H1 (cell line): ENCODE results near the gene C15orf62. TPM values are rescaled to one million over a fixed set of nuclear protein-coding genes. Genes with fewer than 3 reads are reported as not detected.

Experiments
- CTCF ChIA-PET: fragments of 300-600 bp; sonication (Branson Sonifier 250); formaldehyde crosslinking; loops from one replicate; lab custom pipeline; 2021; ENCODE audit not compliant: partially characterized antibody; lab: Charles Lee
- POLR2A ChIA-PET: fragments of 300-600 bp; sonication (Branson Sonifier 250); formaldehyde crosslinking; loops from one replicate; lab custom pipeline; 2021; ENCODE audit warnings: inconsistent platforms; ENCODE audit not compliant: partially characterized antibody; lab: Charles Lee
- DNase-seq, 2 experiments: peaks; one replicate each; pipeline versions ENCODE4 v3.0.0 to v3.0.0-alpha.2; 2010 to 2022; ENCODE audit warnings: low spot score in 2 of 2, low read depth in 1 of 2, mixed read lengths in 1 of 2
- FAIRE-seq: peaks from 2 replicates; lab custom pipeline; 2011; peaks lifted over from hg19 to GRCh38; lab: Jason Lieb, UNC
- H2AFZ ChIP-seq: 2 replicates; pipeline ENCODE4 v1.8.1; 2012; ENCODE audit warnings: low read length, inconsistent platforms
- H2AK5ac ChIP-seq: 2 replicates; pipeline ENCODE4 v1.6.1; 2013; ENCODE audit warnings: low read depth, low read length
- H2BK120ac ChIP-seq: replicated peaks from 2 replicates; pipeline ENCODE3; 2013; ENCODE audit warnings: low read depth, low read length, inconsistent platforms
- H2BK12ac ChIP-seq: 2 replicates; pipeline ENCODE4 v1.6.1; 2013; ENCODE audit warnings: low read depth, low read length
- H2BK15ac ChIP-seq: 2 replicates; pipeline ENCODE4 v1.6.1; 2013; ENCODE audit warnings: low read length
- H2BK20ac ChIP-seq: 2 replicates; pipeline ENCODE4 v1.6.1; 2013; ENCODE audit warnings: low read length
- H2BK5ac ChIP-seq: 2 replicates; pipeline ENCODE4 v1.6.1; 2013; ENCODE audit warnings: low read depth, low read length
- H3K14ac ChIP-seq: 2 replicates; pipeline ENCODE4 v1.6.1; 2013; ENCODE audit warnings: inconsistent platforms; ENCODE audit not compliant: insufficient read length
- H3K18ac ChIP-seq: 2 replicates; pipeline ENCODE4 v1.6.1; 2013; ENCODE audit warnings: low read length; ENCODE audit errors: extremely low read depth
- H3K23ac ChIP-seq: 2 replicates; pipeline ENCODE4 v1.6.1; 2013; ENCODE audit warnings: inconsistent platforms; ENCODE audit not compliant: insufficient read length
- H3K23me2 ChIP-seq: 2 replicates; pipeline ENCODE4 v1.6.1; 2013; ENCODE audit warnings: low read depth, low read length
- H3K27ac ChIP-seq: 2 replicates; pipeline ENCODE4 v1.6.1; 2011; ENCODE audit warnings: low read depth, low read length, inconsistent platforms
- H3K27me3 ChIP-seq, 4 experiments: replicated peaks in 1 of 4; 1 replicate in 1 of 4; 2 replicates in 3 of 4; pipeline versions ENCODE4 v1.6.1 to v1.8.1; 2011 to 2013; ENCODE audit warnings: low read length in 3 of 4, mild to moderate bottlenecking in 3 of 4, inconsistent platforms in 2 of 4, mixed read lengths in 2 of 4, moderate library complexity in 1 of 4; ENCODE audit not compliant: control insufficient read depth in 3 of 4, insufficient read depth in 3 of 4; ENCODE audit errors: extremely low read depth in 1 of 4
- H3K36me3 ChIP-seq, 4 experiments: 2 replicates each; pipeline versions ENCODE4 v1.6.1 to v1.8.1; 2011 to 2013; ENCODE audit warnings: mild to moderate bottlenecking in 4 of 4, low read length in 3 of 4, moderate library complexity in 2 of 4, control low read depth in 1 of 4, inconsistent platforms in 1 of 4; ENCODE audit not compliant: insufficient read depth in 4 of 4, control insufficient read depth in 2 of 4
- H3K4ac ChIP-seq: replicated peaks from 2 replicates; pipeline ENCODE3; 2013; ENCODE audit warnings: low read length, low read depth, mixed read lengths, inconsistent platforms; ENCODE audit not compliant: insufficient read length
- H3K4me1 ChIP-seq, 4 experiments: replicated peaks in 1 of 4; 1 replicate in 1 of 4; 2 replicates in 3 of 4; pipeline versions ENCODE4 v1.6.1 to v1.8.1; 2011 to 2013; ENCODE audit warnings: low read length in 3 of 4, inconsistent platforms in 2 of 4, mixed read lengths in 1 of 4; ENCODE audit not compliant: insufficient read depth in 4 of 4, control insufficient read depth in 3 of 4
- H3K4me2 ChIP-seq, 2 experiments: 2 replicates each; pipeline versions ENCODE4 v1.6.1 to v1.8.1; 2011 to 2013; ENCODE audit warnings: low read depth in 2 of 2, low read length in 2 of 2, control low read depth in 1 of 2, inconsistent platforms in 1 of 2, mild to moderate bottlenecking in 1 of 2; ENCODE audit not compliant: insufficient read depth in 1 of 2
- H3K4me3 ChIP-seq, 4 experiments: fragments of 200-600, 300-600 bp in 1 of 4; sonication (generic), shearing (Covaris generic), sonication (Bioruptor Twin) in 1 of 4; 2 replicates each; pipeline versions ENCODE4 v1.5.1 to v1.8.1; 2011 to 2016; ENCODE audit warnings: low read length in 4 of 4, low read depth in 3 of 4, control low read depth in 2 of 4, inconsistent platforms in 2 of 4, mild to moderate bottlenecking in 2 of 4, mixed read lengths in 1 of 4, moderate library complexity in 1 of 4; ENCODE audit not compliant: insufficient read depth in 2 of 4; ENCODE audit errors: extremely low read depth in 1 of 4
- H3K56ac ChIP-seq: replicated peaks from 2 replicates; pipeline ENCODE3; 2013; ENCODE audit warnings: low read depth, mild to moderate bottlenecking, mixed read lengths, low read length, inconsistent platforms; ENCODE audit not compliant: insufficient read length
- H3K79me1 ChIP-seq: 2 replicates; pipeline ENCODE4 v1.6.1; 2013; ENCODE audit warnings: low read depth, low read length, control low read depth
- H3K79me2 ChIP-seq, 2 experiments: 2 replicates each; pipeline versions ENCODE4 v1.6.1 to v1.8.1; 2012 to 2013; ENCODE audit warnings: low read length in 2 of 2, mild to moderate bottlenecking in 2 of 2, inconsistent platforms in 1 of 2; ENCODE audit not compliant: insufficient read depth in 2 of 2, control insufficient read depth in 1 of 2
- H3K9ac ChIP-seq, 4 experiments: replicated peaks in 1 of 4; 1 replicate in 1 of 4; 2 replicates in 3 of 4; pipeline versions ENCODE4 v1.6.1 to v1.8.1; 2011 to 2013; ENCODE audit warnings: low read depth in 3 of 4, low read length in 3 of 4, control low read depth in 2 of 4, mild to moderate bottlenecking in 2 of 4, moderate library complexity in 2 of 4, inconsistent platforms in 1 of 4; ENCODE audit errors: extremely low read depth in 1 of 4
- H3K9me3 ChIP-seq, 2 experiments: 2 replicates each; pipeline versions ENCODE4 v1.6.1 to v1.8.1; 2012 to 2013; ENCODE audit warnings: mild to moderate bottlenecking in 2 of 2, moderate library complexity in 2 of 2, control low read depth in 1 of 2, inconsistent platforms in 1 of 2, low read depth in 1 of 2, low read length in 1 of 2, mixed read lengths in 1 of 2; ENCODE audit not compliant: insufficient read depth in 2 of 2
- H4K20me1 ChIP-seq, 2 experiments: replicated peaks in 1 of 2; 2 replicates each; pipeline versions ENCODE3 to v1.8.1; 2011 to 2013; ENCODE audit warnings: inconsistent platforms in 2 of 2, low read length in 2 of 2, mild to moderate bottlenecking in 1 of 2; ENCODE audit not compliant: insufficient read depth in 2 of 2, control insufficient read depth in 1 of 2
- H4K5ac ChIP-seq: 2 replicates; pipeline ENCODE4 v1.6.1; 2013; ENCODE audit warnings: low read length, low read depth, mixed read lengths, inconsistent platforms; ENCODE audit not compliant: insufficient read length
- H4K8ac ChIP-seq: 2 replicates; pipeline ENCODE4 v1.8.0; 2013; ENCODE audit warnings: mild to moderate bottlenecking, moderate library complexity, low read length, inconsistent platforms; ENCODE audit not compliant: insufficient read depth; ENCODE audit errors: extremely low read depth
- H4K91ac ChIP-seq: replicated peaks from 2 replicates; pipeline ENCODE3; 2013; ENCODE audit warnings: low read length, mixed read lengths, inconsistent platforms; ENCODE audit not compliant: insufficient read length
- CEBPB ChIP-seq: IDR thresholded peaks from 2 replicates; pipeline ENCODE4 v1.6.1; 2012; ENCODE audit warnings: low read depth, low read length
- EGR1 ChIP-seq: IDR thresholded peaks from 2 replicates; pipeline ENCODE4 v1.6.1; 2011; ENCODE audit warnings: low read depth, low read length, borderline replicate concordance
- JUN ChIP-seq: IDR thresholded peaks from 2 replicates; pipeline ENCODE4 v1.6.1; 2011; ENCODE audit warnings: low read depth, mild to moderate bottlenecking, improper control_type of control experiment, low read length
- SAP30 ChIP-seq: fragments of 300-600 bp; sonication (generic); IDR thresholded peaks from 2 replicates; pipeline ENCODE4 v1.7.1; 2012; ENCODE audit warnings: low read length, moderate library complexity, mild to moderate bottlenecking, inconsistent platforms; ENCODE audit not compliant: insufficient read depth, insufficient replicate concordance
- SIRT6 ChIP-seq: IDR thresholded peaks from one replicate; pipeline ENCODE4 v1.7.1; 2012; ENCODE audit warnings: low read length, inconsistent platforms
- SP2 ChIP-seq: IDR thresholded peaks from 2 replicates; pipeline ENCODE4 v1.6.1; 2012; ENCODE audit warnings: mild to moderate bottlenecking, low read length, inconsistent platforms
- SP4 ChIP-seq: IDR thresholded peaks from 2 replicates; pipeline ENCODE4 v1.6.1; 2012; ENCODE audit warnings: low read length, inconsistent platforms
- SUZ12 ChIP-seq: fragments of 200-600 bp; sonication (generic); IDR thresholded peaks from 2 replicates; pipeline ENCODE4 v1.6.1; 2012; ENCODE audit warnings: mild to moderate bottlenecking, inconsistent platforms, low read length, moderate library complexity, mixed read lengths
- WGBS, 2 experiments: shearing (Covaris generic) in 1 of 2; methylation state at CpG; one replicate each; pipeline versions ENCODE4 v1.1.6 to v1.1.7; 2013 to 2015; ENCODE audit warnings: low lambda C conversion rate in 2 of 2, mixed read lengths in 2 of 2, inconsistent platforms in 1 of 2, low coverage in 1 of 2, missing lambda C conversion rate in 1 of 2; ENCODE audit not compliant: insufficient replicate concordance in 2 of 2, insufficient coverage in 1 of 2, insufficient read length in 1 of 2; ENCODE audit errors: extremely low coverage in 1 of 2, missing lambda C conversion rate in 1 of 2; 5-methylcytosine and 5-hydroxymethylcytosine counted together
- polyA plus RNA-seq, 7 experiments: library from polyadenylated mRNA; depleted of rRNA in 3 of 7; stranded (reverse) in 5 of 7; unstranded in 2 of 7; fragments of >200 nt in 5 of 7; fragments of 200-250 nt in 2 of 7; gene quantifications; 1 replicate in 5 of 7; 2 replicates in 1 of 7; 4 replicates in 1 of 7; pipeline versions ENCODE4 v1.2.1 to v1.2.3, GENCODE V29; 2011 to 2013; ENCODE audit warnings: missing spikeins in 2 of 7, mixed read lengths in 2 of 7
- total RNA-seq: library from RNA; stranded (reverse); fragmentation: NEBNext Ultra II Directional; extraction: Animal tissue kit (Norgen Biotek cat#: 25700); gene quantifications from 2 replicates; pipeline ENCODE4 v1.2.1, GENCODE V29; 2021
- TF ChIP-seq, protein P1 (sequence below): IDR thresholded peaks from 2 replicates; pipeline ENCODE4 v1.6.1; 2011; ENCODE audit warnings: low read length, improper control_type of control experiment
- TF ChIP-seq, protein P2 (sequence below): IDR thresholded peaks from 2 replicates; pipeline ENCODE4 v1.6.1; 2011; ENCODE audit warnings: low read depth, mild to moderate bottlenecking, low read length; ENCODE audit not compliant: insufficient read depth

The C15orf62 gene
- total and polyA plus RNA-seq, 2 of the 8 experiments (the other 6 are each of a cell fraction or from before 2014, with no cell fraction given): 0.06 to 0.56 TPM

DNA sequence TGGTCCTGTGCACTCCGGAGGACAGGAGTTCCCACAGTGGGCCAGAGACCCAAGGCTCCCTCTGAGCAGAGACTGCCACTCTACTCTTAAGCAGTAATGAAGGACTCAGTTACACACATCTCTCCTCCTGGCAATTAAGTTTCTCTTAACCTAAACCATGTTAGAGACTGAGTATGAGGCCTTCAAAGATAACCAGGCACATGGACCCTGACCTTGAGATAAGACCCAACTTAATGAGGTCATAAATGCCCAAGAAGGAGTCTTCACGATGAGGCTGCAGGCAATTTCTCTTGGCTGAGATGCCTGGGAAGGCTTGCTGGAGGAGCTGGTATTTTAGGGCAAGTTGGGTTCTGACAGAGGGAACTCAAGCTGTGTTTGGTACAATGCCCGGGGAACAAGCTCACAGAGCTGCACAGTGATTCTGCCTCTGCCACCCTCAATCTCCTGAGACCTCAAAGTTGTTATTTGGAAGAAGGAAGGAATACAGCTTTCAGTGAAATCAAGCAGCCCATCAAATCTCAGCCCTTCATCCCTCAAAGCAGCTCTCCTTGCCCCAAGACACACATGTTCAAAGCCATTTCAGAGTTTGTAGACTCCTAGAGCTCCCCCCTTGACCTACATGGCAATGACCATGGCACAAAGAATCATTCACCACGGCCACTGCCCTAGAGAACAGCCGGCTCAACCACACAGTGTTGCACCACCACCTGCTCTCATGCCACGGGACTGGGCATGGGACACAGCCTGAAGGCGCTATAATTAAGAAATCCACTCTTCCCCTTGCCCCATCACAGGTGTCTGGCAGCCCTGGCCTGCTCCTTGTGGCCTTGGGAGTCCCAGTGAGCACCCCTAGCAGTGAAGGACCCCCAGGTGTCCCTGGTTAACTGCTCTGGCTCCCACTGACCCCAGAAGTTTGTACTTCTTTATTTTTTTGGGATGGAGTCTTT lies 21.8 kb upstream of the C15orf62 start:
- no peak overlapping the region for H3K4me3 ChIP-seq
- no peaks in the 10 kb centered on the region for H3K27me3 ChIP-seq
- H3K23ac ChIP-seq: no peak overlapping the region
- no peak overlapping the region for H4K91ac ChIP-seq
- no peak overlapping the region for H2AFZ ChIP-seq
- DNase-seq: no peak
- no peak overlapping the region for H3K4me2 ChIP-seq
- H2BK5ac ChIP-seq: no peak overlapping the region; the same call in 1 of the 2 replicates
- no peak overlapping the region for H2BK12ac ChIP-seq
- H3K18ac ChIP-seq: no peak overlapping the region
- no peak overlapping the region for H4K8ac ChIP-seq
- H3K56ac ChIP-seq: no peak overlapping the region
- no peaks in the 10 kb centered on the region for H3K9me3 ChIP-seq
- no peak overlapping the region for H3K27ac ChIP-seq
- ChIA-PET CTCF (interaction anchor here (0.9 to 6.8 kb wide), 18 partner anchors 9 to 155 kb away, joined by 3 to 70 read pairs (median 4); partner anchors contain the start of genes C15orf62, DNAJC17, GCHFR and SPINT1), POLR2A (interaction anchor here (0.5 to 1.8 kb wide), 12 partner anchors 9 to 207 kb away, joined by 3 to 11 read pairs (median 4); partner anchors contain the start of genes GCHFR and SPINT1)
- H3K79me2 ChIP-seq: peaks cover 0 to 13% of the 10 kb centered on the region in 2 experiments; a peak in 2 of 4 replicates
- no peak overlapping the region for H3K9ac ChIP-seq
- H4K20me1 ChIP-seq: no peaks in the 10 kb centered on the region
- peaks cover 2% of the 10 kb centered on the region; the same call in 1 of the 2 replicates for H3K79me1 ChIP-seq
- peaks cover 0 to 11% (median 1%) of the 10 kb centered on the region in 4 experiments; a peak in 4 of 8 replicates for H3K36me3 ChIP-seq
- peaks cover 0 to 2% (median 0%) of the 10 kb centered on the region in 4 experiments; a peak in 1 of 7 replicates for H3K4me1 ChIP-seq
- 87% methylated on average over 7 of the region's 7 CpGs; no CpG with 5 or more reads in 1 of the 2 experiments for WGBS, 2 experiments
- H2BK15ac ChIP-seq: no peak overlapping the region
- H3K14ac ChIP-seq: no peak overlapping the region
- no peak overlapping the region for H4K5ac ChIP-seq
- H2BK120ac ChIP-seq: no peak overlapping the region
- H3K4ac ChIP-seq: no peak overlapping the region
- H2AK5ac ChIP-seq: no peak overlapping the region; the same call in 1 of the 2 replicates
- H3K23me2 ChIP-seq: no peaks in the 10 kb centered on the region
- no peak overlapping the region for H2BK20ac ChIP-seq
- no peak for FAIRE-seq
- TF ChIP-seq JUN (no peak), SP2 (no peak), SUZ12 (no peak), EGR1 (no peak), SIRT6 (no peak), SAP30 (no peak), CEBPB (no peak), SP4 (no peak)
- TF ChIP-seq, protein P1, sequence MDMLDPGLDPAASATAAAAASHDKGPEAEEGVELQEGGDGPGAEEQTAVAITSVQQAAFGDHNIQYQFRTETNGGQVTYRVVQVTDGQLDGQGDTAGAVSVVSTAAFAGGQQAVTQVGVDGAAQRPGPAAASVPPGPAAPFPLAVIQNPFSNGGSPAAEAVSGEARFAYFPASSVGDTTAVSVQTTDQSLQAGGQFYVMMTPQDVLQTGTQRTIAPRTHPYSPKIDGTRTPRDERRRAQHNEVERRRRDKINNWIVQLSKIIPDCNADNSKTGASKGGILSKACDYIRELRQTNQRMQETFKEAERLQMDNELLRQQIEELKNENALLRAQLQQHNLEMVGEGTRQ: no peak
- TF ChIP-seq, protein P2, sequence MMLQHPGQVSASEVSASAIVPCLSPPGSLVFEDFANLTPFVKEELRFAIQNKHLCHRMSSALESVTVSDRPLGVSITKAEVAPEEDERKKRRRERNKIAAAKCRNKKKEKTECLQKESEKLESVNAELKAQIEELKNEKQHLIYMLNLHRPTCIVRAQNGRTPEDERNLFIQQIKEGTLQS: no peak
